Lower leg skin (tissue), 3 donors: ENCODE data around the gene KRTAP10-7.

Experiments
- POLR2A ChIP-seq, 2 donors: fragments of 450-650 bp; IDR thresholded peaks; one replicate each; pipeline ENCODE4 v1.6.1; 2016 to 2017; ENCODE audit warnings: antibody characterized with exemption in 2 of 2, mild to moderate bottlenecking in 1 of 2, moderate library complexity in 1 of 2
- TF ChIP-seq, protein P1 (sequence below), 3 donors: fragments of 450-650 bp; IDR thresholded peaks; one replicate each; pipeline ENCODE4 v1.5.1; 2016; ENCODE audit warnings: antibody characterized with exemption in 3 of 3, mild to moderate bottlenecking in 3 of 3, moderate library complexity in 2 of 3

DNA sequence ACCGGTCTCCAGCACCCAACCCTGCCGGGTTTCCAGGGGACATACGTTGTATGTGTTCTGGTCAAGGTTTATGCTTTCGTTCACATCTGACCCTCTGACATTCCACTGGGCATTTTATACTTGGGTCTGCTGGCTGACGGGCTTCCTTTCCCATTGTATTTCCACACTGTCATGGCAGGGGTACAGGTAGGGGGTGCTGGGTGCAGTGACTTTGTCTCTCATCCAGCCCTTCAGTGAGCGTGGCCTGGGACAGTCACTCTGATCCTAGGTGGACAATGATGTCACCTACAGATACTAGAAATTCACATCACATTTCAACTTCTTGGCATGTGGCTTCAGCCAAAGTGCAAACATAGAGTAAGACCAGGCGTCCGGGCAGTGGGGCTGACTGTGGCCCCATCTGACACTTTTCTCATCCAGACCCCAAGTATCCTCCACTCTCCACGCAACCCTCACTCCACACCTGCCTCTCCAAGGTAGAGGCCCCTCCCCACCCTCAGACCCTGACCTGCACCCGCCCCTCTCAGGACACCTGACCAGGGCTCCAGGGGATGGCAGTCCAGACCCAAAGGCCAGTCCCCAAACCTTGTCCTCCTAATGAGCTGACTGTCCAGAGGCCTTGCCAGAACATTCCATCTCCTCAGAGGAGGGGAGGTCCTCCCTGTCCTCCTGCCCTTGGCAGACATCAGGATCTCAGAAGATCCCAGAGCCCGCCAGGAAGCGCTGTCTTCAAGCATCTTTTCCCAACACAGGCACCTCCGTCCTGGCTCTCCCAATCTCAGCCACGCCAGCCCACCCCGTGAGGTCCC, 36.0 kb downstream of the KRTAP10-7 start:
- TF ChIP-seq, protein P1, sequence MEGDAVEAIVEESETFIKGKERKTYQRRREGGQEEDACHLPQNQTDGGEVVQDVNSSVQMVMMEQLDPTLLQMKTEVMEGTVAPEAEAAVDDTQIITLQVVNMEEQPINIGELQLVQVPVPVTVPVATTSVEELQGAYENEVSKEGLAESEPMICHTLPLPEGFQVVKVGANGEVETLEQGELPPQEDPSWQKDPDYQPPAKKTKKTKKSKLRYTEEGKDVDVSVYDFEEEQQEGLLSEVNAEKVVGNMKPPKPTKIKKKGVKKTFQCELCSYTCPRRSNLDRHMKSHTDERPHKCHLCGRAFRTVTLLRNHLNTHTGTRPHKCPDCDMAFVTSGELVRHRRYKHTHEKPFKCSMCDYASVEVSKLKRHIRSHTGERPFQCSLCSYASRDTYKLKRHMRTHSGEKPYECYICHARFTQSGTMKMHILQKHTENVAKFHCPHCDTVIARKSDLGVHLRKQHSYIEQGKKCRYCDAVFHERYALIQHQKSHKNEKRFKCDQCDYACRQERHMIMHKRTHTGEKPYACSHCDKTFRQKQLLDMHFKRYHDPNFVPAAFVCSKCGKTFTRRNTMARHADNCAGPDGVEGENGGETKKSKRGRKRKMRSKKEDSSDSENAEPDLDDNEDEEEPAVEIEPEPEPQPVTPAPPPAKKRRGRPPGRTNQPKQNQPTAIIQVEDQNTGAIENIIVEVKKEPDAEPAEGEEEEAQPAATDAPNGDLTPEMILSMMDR (IDR thresholded peaks at IDR 0.05), result no peak
- no peak for TF ChIP-seq POLR2A (IDR thresholded peaks at IDR 0.05)
